Stimulated activated effector memory CD8-positive, alpha-beta T cell treated with anti-CD3 and anti-CD28 coated beads, Interleukin-12 subunit alpha, Interleukin-12 subunit beta, amount 100 ng/mL, for 72 hours (primary cell): ENCODE measurements around the gene CDH7.

Experiments
- ATAC-seq: fragments of 150-1000 bp; cut with Tn5 transposase; 2 replicates; pipeline ENCODE4 v1.10.0; 2021
- DNase-seq, 2 donors: peaks; one replicate each; pipeline ENCODE4 v3.0.0; 2021 to 2022; ENCODE audit warnings: low spot score in 2 of 2
- H3K27ac Mint-ChIP-seq: one replicate; pipeline ENCODE4 v1.8.0; 2022; ENCODE audit warnings: mild to moderate bottlenecking, mixed read lengths
- H3K36me3 Mint-ChIP-seq: one replicate; pipeline ENCODE4 v1.8.0; 2022; ENCODE audit warnings: mild to moderate bottlenecking, mixed read lengths
- H3K4me1 Mint-ChIP-seq: one replicate; pipeline ENCODE4 v1.8.0; 2022; ENCODE audit warnings: mixed read lengths
- H3K4me3 Mint-ChIP-seq: one replicate; pipeline ENCODE4 v1.8.0; 2022; ENCODE audit warnings: mild to moderate bottlenecking, mixed read lengths
- H3K9me3 Mint-ChIP-seq: one replicate; pipeline ENCODE4 v1.8.0; 2022; ENCODE audit warnings: mixed read lengths

The CDH7 gene

DNA sequence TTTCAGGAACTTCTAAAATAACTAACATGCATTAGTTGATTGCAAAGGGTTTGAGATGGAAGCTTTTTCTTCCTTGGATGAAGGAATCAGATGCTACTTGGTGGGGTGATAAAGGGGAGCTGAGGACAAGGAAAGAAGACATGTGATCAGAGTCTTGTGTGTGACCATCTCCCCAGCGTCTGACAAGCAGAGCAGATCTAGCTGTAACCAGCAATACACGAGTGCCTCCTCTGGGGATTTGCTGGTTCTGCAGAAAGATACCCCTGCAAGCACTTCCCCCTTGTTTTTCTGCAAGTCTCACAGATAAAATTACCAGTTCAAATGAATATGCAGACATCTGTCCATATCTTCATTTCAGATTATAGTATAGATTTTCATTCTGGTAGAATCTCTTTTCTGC, 2.7 kb downstream of the CDH7 start:
- DNase-seq (no peak), ATAC-seq (no peak)
- Mint-ChIP-seq H3K4me1 (no peaks in the 10 kb centered on the region), H3K4me3 (no peak overlapping the region), H3K27ac (no peak overlapping the region), H3K36me3 (no peaks in the 10 kb centered on the region), H3K9me3 (peaks cover 7% of the 10 kb centered on the region)

DNA sequence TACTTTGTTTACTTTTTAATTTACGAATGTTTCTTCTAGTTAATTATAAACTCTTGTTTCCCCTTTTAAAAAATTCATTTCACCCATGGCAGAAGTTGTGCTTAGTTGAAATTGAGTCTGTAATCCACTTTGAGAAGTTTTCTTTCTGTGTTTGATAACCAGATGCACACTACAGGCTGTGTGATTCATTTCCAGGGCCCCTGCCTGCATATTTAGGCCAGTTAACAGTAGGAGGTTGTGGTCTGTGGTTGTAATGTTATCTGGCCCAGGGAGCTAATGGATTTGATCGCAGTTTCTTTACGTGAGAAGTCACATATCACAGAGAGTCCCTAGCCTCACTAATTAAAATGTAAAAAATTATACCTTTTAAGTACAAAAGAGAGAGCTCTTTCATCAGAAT, 3.3 kb downstream of the CDH7 start:
- no peak overlapping the region for H3K27ac Mint-ChIP-seq
- H3K9me3 Mint-ChIP-seq, result peaks cover 7% of the 10 kb centered on the region
- ATAC-seq (no peak), DNase-seq (no peak)
- no peaks in the 10 kb centered on the region for H3K4me1 Mint-ChIP-seq
- H3K36me3 Mint-ChIP-seq, result no peaks in the 10 kb centered on the region
- no peak overlapping the region for H3K4me3 Mint-ChIP-seq

DNA sequence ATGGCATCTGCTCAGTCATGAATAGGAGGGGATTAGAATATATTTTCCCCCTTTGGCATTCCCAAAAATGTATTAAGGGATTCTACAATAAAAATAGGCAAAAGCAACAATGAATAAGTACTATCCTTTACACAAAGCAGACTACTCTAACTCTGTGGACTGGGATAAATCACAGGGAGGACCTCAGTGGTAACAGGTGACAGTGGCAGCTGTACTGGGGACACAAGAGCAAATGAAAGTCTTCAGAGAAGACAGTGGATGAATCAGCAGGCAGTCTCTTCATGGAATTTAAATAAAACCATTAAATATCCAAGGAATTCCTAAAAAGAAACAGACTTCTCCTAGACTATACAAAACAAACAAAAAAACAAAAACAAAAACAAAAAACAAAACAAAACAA, 4.8 kb downstream of the CDH7 start:
- H3K4me3 Mint-ChIP-seq, result no peak overlapping the region
- no peaks in the 10 kb centered on the region for H3K36me3 Mint-ChIP-seq
- H3K27ac Mint-ChIP-seq, result no peak overlapping the region
- no peak for ATAC-seq
- no peaks in the 10 kb centered on the region for H3K4me1 Mint-ChIP-seq
- peaks cover 7% of the 10 kb centered on the region for H3K9me3 Mint-ChIP-seq
- DNase-seq, result no peak

DNA sequence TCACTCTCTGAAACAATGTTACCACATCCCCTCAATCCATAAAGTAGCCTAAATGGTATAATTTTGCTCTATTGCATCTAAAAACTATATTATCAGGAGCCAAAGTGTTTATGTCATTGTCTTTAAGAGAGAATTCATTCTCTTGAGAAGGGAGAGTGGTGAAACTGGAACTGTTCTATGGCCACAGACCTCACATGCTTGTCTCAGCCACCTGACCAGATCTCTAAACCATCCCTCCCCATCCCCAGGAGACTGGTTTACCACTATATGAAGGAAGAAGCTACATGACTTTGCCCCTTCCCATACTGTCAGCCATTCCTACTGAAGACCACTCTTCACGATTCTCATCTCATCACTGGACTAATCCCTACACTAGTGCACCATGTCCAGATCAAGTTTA, 9.6 kb downstream of the CDH7 start:
- ATAC-seq, result no peak
- no peaks in the 10 kb centered on the region for H3K4me1 Mint-ChIP-seq

DNA sequence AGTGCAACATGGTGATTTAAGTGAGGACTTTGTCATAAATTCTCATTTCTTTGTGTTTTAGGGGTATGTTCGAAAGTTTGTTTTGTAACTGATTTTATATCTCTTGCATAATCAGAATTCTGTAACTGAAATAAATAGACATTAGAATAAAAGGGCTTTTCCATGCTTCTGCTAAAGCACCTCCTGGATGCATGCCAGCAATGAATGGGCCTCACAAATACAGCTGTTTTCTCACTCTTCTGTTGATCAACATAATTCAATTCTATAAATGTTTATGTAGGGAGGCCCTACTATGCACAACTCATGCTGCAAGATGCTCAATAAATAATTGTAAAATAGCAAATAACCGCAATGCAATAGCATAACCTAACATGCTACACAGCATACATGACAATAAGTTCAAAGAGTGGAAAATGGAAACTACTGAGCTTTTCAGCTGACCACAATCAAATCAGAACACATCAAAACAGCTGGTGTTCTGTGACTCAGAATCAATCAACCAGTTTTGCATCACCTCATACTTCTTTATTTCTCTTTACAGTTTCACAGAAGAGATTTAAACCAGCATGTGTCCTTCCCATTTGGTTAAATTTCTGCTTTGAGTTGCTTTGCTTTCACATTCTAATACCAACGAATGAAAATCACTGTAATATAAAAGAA, 11.0 kb downstream of the CDH7 start:
- no peaks in the 10 kb centered on the region for H3K4me1 Mint-ChIP-seq
- no peak for ATAC-seq
- no peak overlapping the region for H3K4me3 Mint-ChIP-seq
- no peak overlapping the region for H3K27ac Mint-ChIP-seq
- DNase-seq, result no peak
- H3K9me3 Mint-ChIP-seq, result peaks cover 3% of the 10 kb centered on the region
- H3K36me3 Mint-ChIP-seq, result no peaks in the 10 kb centered on the region

More for the DNA sequence above, 9.6 kb downstream of the CDH7 start:
- Mint-ChIP-seq H3K4me3 (no peak overlapping the region), H3K9me3 (peaks cover 3% of the 10 kb centered on the region), H3K27ac (no peak overlapping the region), H3K36me3 (no peaks in the 10 kb centered on the region)
- DNase-seq, result no peak

DNA sequence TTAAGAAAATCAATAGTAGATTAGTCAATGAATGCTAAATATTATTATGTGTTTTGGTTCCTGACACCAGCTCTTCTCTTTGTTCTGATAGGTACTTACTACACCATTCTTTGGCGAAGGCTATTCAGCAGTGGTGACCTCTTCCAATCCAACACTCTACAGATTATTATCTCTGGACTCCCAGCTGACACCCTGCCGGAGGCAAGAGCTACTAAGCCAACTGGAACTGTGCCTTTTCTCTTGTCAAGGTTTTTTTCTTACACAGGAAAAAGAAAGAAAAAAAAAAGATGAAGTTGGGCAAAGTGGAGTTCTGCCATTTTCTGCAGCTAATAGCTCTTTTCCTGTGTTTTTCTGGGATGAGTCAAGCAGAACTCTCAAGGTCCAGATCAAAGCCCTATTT, 11.7 kb downstream of the CDH7 start:
- H3K4me1 Mint-ChIP-seq, result no peaks in the 10 kb centered on the region
- no peak overlapping the region for H3K27ac Mint-ChIP-seq
- ATAC-seq (no peak), DNase-seq (no peak)
- H3K9me3 Mint-ChIP-seq, result peaks cover 7% of the 10 kb centered on the region
- H3K4me3 Mint-ChIP-seq, result no peak overlapping the region
- no peaks in the 10 kb centered on the region for H3K36me3 Mint-ChIP-seq

DNA sequence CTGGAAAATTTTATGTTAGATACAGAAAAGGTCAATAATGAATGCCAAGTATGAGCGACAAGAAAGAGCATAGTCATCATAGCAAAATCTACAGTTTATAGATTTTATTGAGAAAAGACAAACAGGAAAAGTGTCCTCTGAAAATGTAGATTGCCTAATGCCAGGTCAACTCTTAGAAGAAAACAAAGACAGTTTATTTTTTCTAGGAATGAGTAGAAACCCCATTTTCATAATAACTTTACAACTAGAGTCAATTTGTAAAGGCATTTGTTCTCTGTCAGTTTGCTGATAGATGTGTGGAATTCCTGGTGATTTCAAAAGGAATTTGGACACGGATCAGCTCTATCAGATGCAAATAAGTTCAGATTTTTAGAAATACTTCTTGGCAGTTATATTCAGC, 16.6 kb downstream of the CDH7 start:
- ATAC-seq (no peak), DNase-seq (no peak)
- no peak overlapping the region for H3K27ac Mint-ChIP-seq
- H3K4me3 Mint-ChIP-seq, result no peak overlapping the region
- no peaks in the 10 kb centered on the region for H3K4me1 Mint-ChIP-seq
- no peaks in the 10 kb centered on the region for H3K36me3 Mint-ChIP-seq
- peaks cover 11% of the 10 kb centered on the region for H3K9me3 Mint-ChIP-seq

DNA sequence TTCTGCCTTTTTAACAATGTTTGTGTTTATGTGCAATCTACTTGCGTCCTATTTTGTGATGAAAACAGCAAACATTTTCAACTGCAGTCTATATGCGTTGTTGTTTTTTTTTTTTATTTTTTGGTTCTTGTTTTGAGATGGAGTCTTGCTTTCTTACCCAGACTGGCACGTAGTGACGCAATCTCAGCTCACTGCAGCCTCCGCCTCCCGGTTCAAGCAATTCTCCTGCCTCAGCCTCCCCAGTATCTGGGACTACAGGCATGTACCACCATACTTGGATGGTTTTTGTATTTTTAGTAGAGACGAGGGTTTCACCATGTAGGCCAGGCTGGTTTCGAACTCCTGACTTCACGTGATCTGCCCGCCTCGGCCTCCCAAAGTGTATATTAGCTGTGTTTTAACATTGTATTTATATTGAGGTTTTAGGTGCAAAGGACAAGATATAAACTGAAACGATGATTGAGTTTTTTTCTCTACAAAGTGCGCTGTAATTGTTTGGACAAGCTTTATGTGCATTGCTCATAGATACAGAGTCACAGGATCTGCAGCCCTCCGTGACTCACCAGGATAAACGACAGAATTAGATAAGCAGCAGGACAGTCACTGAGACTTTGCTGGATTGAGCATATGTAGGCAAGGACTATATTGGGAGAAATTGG, 17.4 kb downstream of the CDH7 start:
- Mint-ChIP-seq H3K4me3 (no peak overlapping the region), H3K36me3 (no peaks in the 10 kb centered on the region), H3K27ac (no peak overlapping the region), H3K4me1 (no peaks in the 10 kb centered on the region), H3K9me3 (peaks cover 11% of the 10 kb centered on the region)
- no peak for ATAC-seq
- DNase-seq, result no peak

DNA sequence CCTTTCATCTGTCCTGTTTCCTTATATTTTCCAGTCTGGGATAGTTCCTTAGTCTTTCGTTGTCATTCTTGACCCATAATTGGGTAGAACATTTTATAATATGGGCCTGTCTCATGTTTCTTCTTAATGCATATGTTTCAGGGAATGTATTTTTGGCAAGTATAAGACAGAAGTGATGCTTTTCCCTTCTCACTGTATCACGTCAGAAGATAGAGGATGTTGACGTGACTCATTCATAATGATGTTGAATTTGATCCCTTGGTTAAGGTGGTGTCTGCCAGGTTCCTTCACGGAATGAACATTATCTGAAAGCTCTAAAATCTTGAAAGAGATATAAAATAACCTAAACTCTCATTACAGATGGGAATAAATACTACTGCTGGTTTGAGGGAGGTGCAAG, 18.8 kb downstream of the CDH7 start:
- Mint-ChIP-seq H3K27ac (no peak overlapping the region), H3K9me3 (peaks cover 11% of the 10 kb centered on the region), H3K4me1 (no peaks in the 10 kb centered on the region), H3K4me3 (no peak overlapping the region), H3K36me3 (no peaks in the 10 kb centered on the region)
- ATAC-seq, result no peak
- DNase-seq, result no peak

DNA sequence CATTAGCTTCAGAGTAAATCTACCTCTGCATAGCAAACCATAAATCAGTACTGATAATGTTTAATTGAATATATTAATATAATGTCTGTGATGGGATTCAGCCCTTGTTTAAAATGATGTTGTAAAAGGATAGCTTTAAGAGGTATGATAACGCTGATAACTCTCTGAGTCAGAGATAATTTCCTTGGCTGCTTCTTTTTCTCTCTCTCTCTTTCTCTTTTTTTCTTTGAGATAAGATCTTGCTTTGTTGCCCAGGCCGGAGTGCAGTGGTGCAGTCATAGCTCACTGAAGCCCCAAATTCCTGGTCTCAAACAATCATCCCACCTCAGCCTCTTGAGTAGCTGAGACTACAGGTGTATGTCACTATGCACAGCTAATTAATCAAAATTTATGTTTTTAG, 35.7 kb downstream of the CDH7 start:
- Mint-ChIP-seq H3K27ac (no peak overlapping the region), H3K9me3 (peaks cover 18% of the 10 kb centered on the region), H3K4me1 (no peaks in the 10 kb centered on the region), H3K36me3 (no peaks in the 10 kb centered on the region), H3K4me3 (no peak overlapping the region)
- DNase-seq, result no peak
- ATAC-seq, result no peak

DNA sequence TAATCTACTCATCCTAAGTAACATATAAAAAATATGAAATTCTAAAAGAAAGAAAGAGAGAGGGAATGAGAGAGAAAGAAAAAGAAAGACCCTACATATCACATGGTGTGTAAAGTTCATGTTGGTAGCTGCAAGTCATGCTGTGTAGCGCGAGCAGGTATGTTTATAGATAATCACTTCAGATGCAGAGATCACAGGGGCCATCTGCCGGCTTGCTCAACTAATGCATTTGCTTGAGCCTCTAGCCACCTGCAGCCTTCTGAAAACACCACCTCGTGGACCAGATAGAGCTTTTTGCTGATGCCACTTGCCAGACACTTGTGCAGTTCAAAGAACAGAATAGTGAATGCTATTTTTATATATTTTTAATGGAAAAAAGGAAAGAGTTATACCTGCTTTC, 37.6 kb downstream of the CDH7 start:
- Mint-ChIP-seq H3K36me3 (no peaks in the 10 kb centered on the region), H3K27ac (no peak overlapping the region), H3K4me1 (no peaks in the 10 kb centered on the region), H3K4me3 (no peak overlapping the region), H3K9me3 (peaks cover 14% of the 10 kb centered on the region)
- DNase-seq (no peak), ATAC-seq (no peak)

DNA sequence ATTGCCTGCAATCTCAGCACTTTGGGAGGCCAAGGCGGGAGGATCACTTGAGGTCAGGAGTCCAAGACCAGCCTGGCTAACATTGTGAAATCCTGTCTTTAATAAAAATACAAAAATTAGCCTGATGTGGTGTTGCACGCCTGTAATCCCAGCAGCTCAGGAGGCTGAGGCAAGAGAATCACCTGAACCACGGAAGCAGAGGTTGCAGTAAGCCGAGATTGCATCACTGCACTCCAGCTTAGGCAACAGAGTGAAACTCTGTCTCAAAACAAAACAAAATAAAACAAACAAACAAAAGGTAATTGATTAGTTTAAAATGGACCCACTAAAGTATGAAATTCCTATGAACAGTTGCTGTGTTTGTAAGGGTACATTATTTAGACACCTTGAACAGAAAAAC, 39.8 kb downstream of the CDH7 start:
- ATAC-seq, result no peak
- Mint-ChIP-seq H3K27ac (no peak overlapping the region), H3K9me3 (peaks cover 20% of the 10 kb centered on the region), H3K4me1 (no peaks in the 10 kb centered on the region), H3K36me3 (no peaks in the 10 kb centered on the region), H3K4me3 (no peak overlapping the region)
- DNase-seq, result no peak

DNA sequence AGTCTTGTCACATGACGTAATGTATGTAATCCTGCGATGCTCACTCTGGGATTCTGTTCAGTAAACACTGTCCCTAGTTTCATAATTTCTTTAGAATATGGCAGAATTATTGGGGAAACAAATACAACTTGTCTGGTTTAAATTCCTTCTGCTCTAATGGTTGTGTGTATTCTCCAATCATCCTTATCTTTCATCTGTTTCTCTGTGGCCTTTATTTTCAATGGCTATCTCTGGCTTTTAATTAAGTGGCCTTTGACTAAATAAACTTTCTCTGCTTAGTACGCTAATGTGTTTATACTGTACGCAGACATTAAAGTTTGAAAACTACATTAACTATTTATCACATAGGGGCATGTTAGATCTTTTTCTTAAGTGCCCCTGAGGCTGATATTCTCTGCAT, 40.9 kb downstream of the CDH7 start:
- Mint-ChIP-seq H3K4me3 (no peak overlapping the region), H3K27ac (no peak overlapping the region), H3K4me1 (no peaks in the 10 kb centered on the region), H3K9me3 (peaks cover 20% of the 10 kb centered on the region), H3K36me3 (no peaks in the 10 kb centered on the region)
- DNase-seq (no peak), ATAC-seq (no peak)

DNA sequence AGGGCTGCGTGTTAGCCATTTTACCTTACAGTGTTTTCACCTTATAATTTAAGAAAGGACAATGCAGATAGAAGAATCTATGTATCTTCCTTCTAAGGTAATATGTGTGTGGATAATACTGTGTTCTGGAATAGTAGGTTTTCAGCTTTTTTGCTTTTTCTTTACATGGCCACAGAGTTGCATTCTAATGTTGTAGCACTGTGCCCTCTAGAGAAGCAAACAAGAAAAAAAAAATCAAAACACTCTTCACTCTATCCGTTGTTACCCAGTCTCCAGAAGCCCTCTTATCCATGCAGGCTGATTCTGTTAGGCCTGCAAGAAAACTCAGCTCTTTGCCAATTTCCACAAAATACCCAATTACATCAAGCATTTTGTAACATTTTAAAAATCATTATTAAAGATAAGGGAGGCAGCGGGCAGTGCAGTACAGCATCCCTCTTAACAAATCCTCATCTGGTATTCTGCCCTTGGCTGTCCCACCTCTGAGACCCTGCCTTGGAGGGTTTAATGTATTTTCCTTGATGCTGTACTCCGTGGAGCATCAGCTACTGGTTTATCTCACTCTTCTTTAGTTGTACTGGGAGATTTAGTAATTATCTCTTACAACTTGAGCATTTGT, 41.8 kb downstream of the CDH7 start:
- Mint-ChIP-seq H3K36me3 (no peaks in the 10 kb centered on the region), H3K4me3 (no peak overlapping the region), H3K27ac (no peak overlapping the region), H3K4me1 (no peaks in the 10 kb centered on the region), H3K9me3 (peaks cover 20% of the 10 kb centered on the region)
- ATAC-seq (no peak), DNase-seq (no peak)

DNA sequence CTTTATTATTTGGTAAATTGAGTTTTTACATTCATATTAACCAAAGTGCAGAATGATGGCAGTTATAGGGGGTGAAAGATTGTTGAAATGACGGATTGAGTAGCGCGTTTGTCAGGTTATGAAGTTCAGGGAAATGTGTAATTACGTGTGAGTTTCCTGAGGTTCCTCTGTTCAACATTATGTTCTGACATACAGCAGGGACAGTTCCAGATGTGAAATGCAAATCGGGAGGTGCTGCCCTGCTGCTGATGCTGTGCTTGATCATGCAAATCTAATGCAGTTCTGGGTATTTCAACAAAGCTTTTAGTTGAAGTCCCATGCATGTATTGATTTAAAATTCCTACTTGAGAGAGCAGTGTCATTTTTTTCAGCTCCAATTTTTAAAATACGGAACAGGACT, 57.9 kb downstream of the CDH7 start:
- no peaks in the 10 kb centered on the region for H3K4me1 Mint-ChIP-seq
- no peak for DNase-seq
- H3K36me3 Mint-ChIP-seq, result no peaks in the 10 kb centered on the region
- H3K9me3 Mint-ChIP-seq, result peaks cover 16% of the 10 kb centered on the region
- H3K27ac Mint-ChIP-seq, result no peak overlapping the region
- no peak overlapping the region for H3K4me3 Mint-ChIP-seq
- no peak for ATAC-seq

DNA sequence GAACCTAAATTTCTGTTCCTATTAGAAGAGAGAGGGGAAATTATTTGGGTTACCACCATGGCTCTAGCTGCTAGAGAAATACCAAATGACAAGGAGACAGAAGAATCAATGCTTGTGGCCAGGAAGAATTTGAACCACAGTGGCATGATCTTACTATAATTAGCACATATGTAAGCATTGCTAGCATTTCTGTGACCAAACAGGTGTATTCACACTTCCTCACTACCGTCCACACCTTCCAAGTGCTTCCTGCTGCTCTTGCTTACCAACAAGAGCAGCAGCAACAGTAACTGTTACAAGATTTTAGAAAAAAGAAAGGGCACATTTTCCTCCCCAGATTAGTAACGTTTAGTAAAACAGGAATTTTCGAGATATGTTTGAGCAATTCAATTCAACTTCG, 60.5 kb downstream of the CDH7 start:
- H3K36me3 Mint-ChIP-seq, result no peaks in the 10 kb centered on the region
- H3K4me3 Mint-ChIP-seq, result no peak overlapping the region
- DNase-seq (no peak), ATAC-seq (no peak)
- H3K9me3 Mint-ChIP-seq, result peaks cover 8% of the 10 kb centered on the region
- no peak overlapping the region for H3K27ac Mint-ChIP-seq
- H3K4me1 Mint-ChIP-seq, result no peaks in the 10 kb centered on the region
